GM12878 (cell line): ENCODE data around the gene TGM6. TPM values are rescaled to one million over a fixed set of nuclear protein-coding genes. Genes with fewer than 3 reads are reported as not detected.

Source experiments
- ATAC-seq: fragments of 200-7000 bp; cut with Tn5 transposase; 3 replicates; pipeline ENCODE4 v1.9.1; 2020; ENCODE audit warnings: mild to moderate bottlenecking, moderate library complexity
- BruUV-seq: library from RNA; stranded (reverse); fragments of 400-500 nt; replicated peaks from 2 replicates; lab custom pipeline; 2021; lab: Mats Ljungman, UMichigan
- CTCF ChIA-PET: fragments of 300-600 bp; sonication (Branson Sonifier 250); formaldehyde crosslinking; extraction: SDS; loops from one replicate; lab custom pipeline; 2021; ENCODE audit warnings: inconsistent platforms; lab: Yijun Ruan, JAX
- POLR2A ChIA-PET: fragments of 350-600 bp; formaldehyde crosslinking; extraction: SDS; loops from one replicate; lab custom pipeline; 2021; ENCODE audit warnings: inconsistent platforms; lab: Charles Lee
- RAD21 ChIA-PET: fragments of 300-600 bp; sonication (Branson Sonifier 250); formaldehyde crosslinking; loops from one replicate; lab custom pipeline; 2023; ENCODE audit warnings: antibody characterized with exemption; ENCODE audit not compliant: unreplicated experiment; lab: Charles Lee
- SMC1A ChIA-PET: fragments of 300-600 bp; sonication (Branson Sonifier 250); formaldehyde crosslinking; loops from one replicate; lab custom pipeline; 2023; ENCODE audit not compliant: unreplicated experiment, uncharacterized antibody; lab: Charles Lee
- DNase-seq: peaks from one replicate; pipeline ENCODE4 v3.0.0-alpha.2; 2011; ENCODE audit warnings: low read depth, low spot score
- FAIRE-seq: peaks from 3 replicates; lab custom pipeline; 2011; peaks lifted over from hg19 to GRCh38; lab: Jason Lieb, UNC
- H2AFZ ChIP-seq: 2 replicates; pipeline ENCODE4 v1.6.0; 2011; ENCODE audit warnings: low read depth, low read length, control low read depth; ENCODE audit not compliant: control insufficient read depth
- H3K27ac ChIP-seq: 2 replicates; pipeline ENCODE4 v1.5.1; 2011; ENCODE audit warnings: control low read depth; ENCODE audit not compliant: control insufficient read depth, insufficient read depth
- H3K27me3 ChIP-seq, 2 experiments: replicated peaks in 1 of 2; 2 replicates each; pipeline versions ENCODE4 v1.6.0 to v1.6.1; 2011; ENCODE audit warnings: low read length in 1 of 2; ENCODE audit not compliant: control insufficient read depth in 2 of 2, insufficient read depth in 2 of 2
- H3K36me3 ChIP-seq, 2 experiments: 2 replicates each; pipeline ENCODE4 v1.5.1; 2011; ENCODE audit warnings: low read length in 1 of 2; ENCODE audit not compliant: control insufficient read depth in 2 of 2, insufficient read depth in 2 of 2
- H3K4me1 ChIP-seq: 2 replicates; pipeline ENCODE4 v1.6.1; 2011; ENCODE audit warnings: mild to moderate bottlenecking, low read length, moderate library complexity, mixed read lengths; ENCODE audit not compliant: control insufficient read depth, insufficient read depth
- H3K4me2 ChIP-seq: 2 replicates; pipeline ENCODE4 v1.6.0; 2011; ENCODE audit warnings: control low read depth; ENCODE audit not compliant: control insufficient read depth, insufficient read depth
- H3K4me3 ChIP-seq: fragments of 200-600 bp; sonication (generic); 2 replicates; pipeline ENCODE4 v1.5.1; 2016
- H3K79me2 ChIP-seq: 2 replicates; pipeline ENCODE4 v1.6.0; 2011; ENCODE audit warnings: low read length; ENCODE audit not compliant: control insufficient read depth, insufficient read depth
- H3K9ac ChIP-seq: 2 replicates; pipeline ENCODE4 v1.8.0; 2011; ENCODE audit warnings: low read length, control low read depth, mixed read lengths; ENCODE audit not compliant: control insufficient read depth, insufficient read depth
- H3K9me3 ChIP-seq: replicated peaks from 3 replicates; pipeline ENCODE4 v1.5.1; 2011; ENCODE audit warnings: mild to moderate bottlenecking, low read length; ENCODE audit not compliant: control insufficient read depth, insufficient read depth
- H4K20me1 ChIP-seq: 2 replicates; pipeline ENCODE4 v1.6.0; 2011; ENCODE audit not compliant: control insufficient read depth, insufficient read depth
- ATF7 ChIP-seq: fragments of 450-650 bp; IDR thresholded peaks from 2 replicates; pipeline ENCODE4 v1.6.1; 2016; ENCODE audit warnings: low read depth, mild to moderate bottlenecking
- BMI1 ChIP-seq: fragments of 450-650 bp; IDR thresholded peaks from 2 replicates; pipeline ENCODE4 v1.6.1; 2016; ENCODE audit warnings: mild to moderate bottlenecking, moderate library complexity, borderline replicate concordance
- EGR1 ChIP-seq, 2 experiments: IDR thresholded peaks; 1 replicate in 1 of 2; 2 replicates in 1 of 2; pipeline ENCODE4 v1.6.1; 2011 to 2012; ENCODE audit warnings: low read depth in 2 of 2, low read length in 2 of 2, borderline replicate concordance in 1 of 2, mild to moderate bottlenecking in 1 of 2, moderate library complexity in 1 of 2
- ETV6 ChIP-seq, 2 experiments: fragments of 450-650 bp in 1 of 2; IDR thresholded peaks in 1 of 2; conservative IDR thresholded peaks in 1 of 2; 2 replicates each; pipeline ENCODE4 v1.6.1; 2014; ENCODE audit warnings: antibody characterized with exemption in 1 of 2, borderline replicate concordance in 1 of 2, low read depth in 1 of 2, mild to moderate bottlenecking in 1 of 2, moderate library complexity in 1 of 2
- IKZF1 ChIP-seq: fragments of 450-650 bp; conservative IDR thresholded peaks from 2 replicates; pipeline ENCODE4 v1.6.1; 2017; ENCODE audit warnings: antibody characterized with exemption, mild to moderate bottlenecking
- KDM1A ChIP-seq: fragments of 200-600 bp; sonication (generic); IDR thresholded peaks from 2 replicates; pipeline ENCODE4 v1.6.1; 2016; ENCODE audit warnings: borderline replicate concordance
- MEF2B ChIP-seq: fragments of 450-650 bp; IDR thresholded peaks from 2 replicates; pipeline ENCODE4 v1.6.1; 2018; ENCODE audit warnings: mild to moderate bottlenecking, moderate library complexity; ENCODE audit not compliant: partially characterized antibody, poor library complexity, severe bottlenecking
- NFYB ChIP-seq: IDR thresholded peaks from 2 replicates; pipeline ENCODE4 v1.6.1; 2011; ENCODE audit warnings: low read depth, mild to moderate bottlenecking, low read length, improper control_type of control experiment, moderate library complexity; ENCODE audit not compliant: insufficient read depth
- PML ChIP-seq: IDR thresholded peaks from 2 replicates; pipeline ENCODE4 v1.6.1; 2012; ENCODE audit warnings: low read length, inconsistent platforms
- SIX5 ChIP-seq: IDR thresholded peaks from 2 replicates; pipeline ENCODE4 v1.6.1; 2011; ENCODE audit warnings: mild to moderate bottlenecking, low read depth, low read length, moderate library complexity; ENCODE audit not compliant: severe bottlenecking
- ZNF622 ChIP-seq: fragments of 450-650 bp; IDR thresholded peaks from 2 replicates; pipeline ENCODE4 v1.6.1; 2017; ENCODE audit warnings: mild to moderate bottlenecking, inconsistent platforms
- WGBS: methylation state at CpG from one replicate; pipeline ENCODE4 v1.1.6; 2016; ENCODE audit warnings: low lambda C conversion rate; ENCODE audit not compliant: insufficient replicate concordance, insufficient coverage; ENCODE audit errors: missing lambda C conversion rate; 5-methylcytosine and 5-hydroxymethylcytosine counted together
- in situ Hi-C: fragments of 300-500 bp; cut with MboI; formaldehyde crosslinking; loops from 9 replicates; pipeline ENCODE4 v1.14.3; 2018; ENCODE audit warnings: mixed read lengths
- intact Hi-C: fragments of 100-400 bp; cut with micrococcal nuclease; formaldehyde crosslinking; loops from one replicate; pipeline ENCODE4 v1.14.2; 2022; ENCODE audit not compliant: unreplicated experiment
- polyA plus RNA-seq, 11 experiments: library from polyadenylated mRNA; depleted of rRNA in 4 of 11; unstranded in 6 of 11; stranded (reverse) in 5 of 11; fragments of >200 nt; fragmentation: Nextera tagmentation in 4 of 11; fragmentation: Illumina TruSeq in 1 of 11; extraction: Ambion mirVana in 4 of 11; extraction: Trizol in 1 of 11; gene quantifications; 1 replicate in 1 of 11; 2 replicates in 10 of 11; pipeline versions ENCODE4 v1.2.1 to v1.2.3, GENCODE V29; 2011 to 2016; ENCODE audit warnings: inconsistent platforms in 2 of 11, missing spikeins in 2 of 11, low read depth in 1 of 11
- total RNA-seq, 4 experiments: library from RNA; depleted of rRNA in 3 of 4; stranded (reverse); fragments of >200 nt in 3 of 4; fragmentation: Illumina TruSeq in 1 of 4; extraction: Trizol in 1 of 4; gene quantifications; 2 replicates each; pipeline versions ENCODE4 v1.2.1 to v1.2.3, GENCODE V29; 2013 to 2021
- TF ChIP-seq, protein P1 (sequence below): IDR thresholded peaks from 2 replicates; pipeline ENCODE4 v1.6.1; 2012; ENCODE audit warnings: low read length, inconsistent platforms
- TF ChIP-seq, protein P2 (sequence below): fragments of 450-650 bp; conservative IDR thresholded peaks from 2 replicates; pipeline ENCODE4 v1.6.1; 2017; ENCODE audit warnings: mild to moderate bottlenecking, moderate library complexity

TGM6 gene
- total and polyA plus RNA-seq, 10 of the 15 experiments (the other 5 are each of a cell fraction or from before 2014, with no cell fraction given) = not detected

DNA sequence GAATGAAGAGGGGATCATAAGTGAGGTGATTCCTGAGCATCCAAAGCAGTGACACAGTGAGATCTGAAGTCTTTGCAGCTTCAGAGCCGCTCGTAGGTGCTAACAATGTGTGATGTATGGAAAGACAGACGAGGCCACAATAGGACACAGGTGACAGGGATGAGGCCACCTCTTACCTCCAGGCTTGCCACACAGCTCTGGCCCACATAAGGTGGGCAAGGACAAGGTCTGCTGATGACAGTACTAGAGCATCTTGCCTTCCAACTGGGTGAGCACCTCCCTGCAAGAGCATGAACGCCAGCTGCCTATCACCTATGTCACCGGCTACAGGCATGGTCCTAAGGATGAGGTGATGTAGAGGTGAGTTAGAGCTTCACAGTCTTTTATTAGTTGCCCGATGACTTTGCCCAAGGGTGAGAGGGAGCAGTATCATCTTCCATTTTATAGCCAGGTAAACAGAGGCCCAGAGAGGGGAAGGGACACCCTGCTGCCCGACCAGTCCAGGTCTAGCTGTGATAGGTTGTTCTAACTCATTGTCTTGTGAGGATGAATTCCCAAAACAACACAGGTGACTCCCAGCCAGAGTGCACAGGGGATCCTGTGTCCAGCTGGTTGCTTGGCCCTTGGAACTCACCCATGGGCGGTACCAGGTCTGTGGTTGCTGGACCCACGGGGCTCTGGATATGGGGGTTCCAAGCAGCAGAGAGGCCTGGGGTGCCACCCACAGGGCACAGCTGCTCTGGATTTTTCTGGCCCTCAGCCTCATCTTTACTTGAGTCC lies 6.2 kb upstream of the TGM6 start (continued):
- TF ChIP-seq, protein P1, sequence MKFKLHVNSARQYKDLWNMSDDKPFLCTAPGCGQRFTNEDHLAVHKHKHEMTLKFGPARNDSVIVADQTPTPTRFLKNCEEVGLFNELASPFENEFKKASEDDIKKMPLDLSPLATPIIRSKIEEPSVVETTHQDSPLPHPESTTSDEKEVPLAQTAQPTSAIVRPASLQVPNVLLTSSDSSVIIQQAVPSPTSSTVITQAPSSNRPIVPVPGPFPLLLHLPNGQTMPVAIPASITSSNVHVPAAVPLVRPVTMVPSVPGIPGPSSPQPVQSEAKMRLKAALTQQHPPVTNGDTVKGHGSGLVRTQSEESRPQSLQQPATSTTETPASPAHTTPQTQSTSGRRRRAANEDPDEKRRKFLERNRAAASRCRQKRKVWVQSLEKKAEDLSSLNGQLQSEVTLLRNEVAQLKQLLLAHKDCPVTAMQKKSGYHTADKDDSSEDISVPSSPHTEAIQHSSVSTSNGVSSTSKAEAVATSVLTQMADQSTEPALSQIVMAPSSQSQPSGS = no peak
- no peak for TF ChIP-seq ETV6 (conservative IDR thresholded peaks at IDR 0.05 in 1 of 2, IDR thresholded peaks at IDR 0.05 in 1 of 2; ENCODE audit: borderline replicate concordance in 1 of 2, low read depth in 1 of 2)
- no peak for TF ChIP-seq PML
- no peak for TF ChIP-seq MEF2B
- no peak for TF ChIP-seq SIX5
- no peak for TF ChIP-seq EGR1 (IDR thresholded peaks at IDR 0.05; ENCODE audit: borderline replicate concordance in 1 of 2, low read depth in 2 of 2, low read length in 2 of 2)

DNA sequence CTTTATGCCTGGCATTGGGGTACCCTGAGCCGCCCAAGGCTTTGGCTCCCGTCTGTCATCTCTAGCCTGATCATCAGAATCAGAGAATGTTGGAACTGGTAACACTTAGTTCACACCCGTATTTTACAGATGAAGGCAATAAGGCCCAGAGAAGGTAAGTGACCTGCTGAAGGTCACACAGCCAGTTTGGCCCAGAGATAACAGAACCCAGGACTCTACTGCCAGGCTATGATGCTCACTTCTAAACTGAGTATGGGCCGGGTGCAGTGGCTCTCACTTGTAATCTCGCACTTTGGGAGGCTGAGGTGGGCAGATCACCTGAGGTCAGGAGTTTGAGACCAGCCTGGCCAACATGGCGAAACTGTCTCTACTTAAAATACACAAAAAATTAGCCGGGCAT lies 1.8 kb upstream of the TGM6 start:
- RAD21 ChIA-PET = interaction anchor here (0.9 kb wide), 1 partner anchor 171 kb away, joined by 3 read pairs; no protein-coding TSS in a partner anchor
- SMC1A ChIA-PET = interaction anchor here (0.9 kb wide), 1 partner anchor 67 kb away, joined by 3 read pairs; no protein-coding TSS in a partner anchor
- TF ChIP-seq NFYB (no peak), IKZF1 (no peak), KDM1A (no peak), ZNF622 (no peak), ATF7 (no peak), BMI1 (no peak)
- TF ChIP-seq, protein P2, sequence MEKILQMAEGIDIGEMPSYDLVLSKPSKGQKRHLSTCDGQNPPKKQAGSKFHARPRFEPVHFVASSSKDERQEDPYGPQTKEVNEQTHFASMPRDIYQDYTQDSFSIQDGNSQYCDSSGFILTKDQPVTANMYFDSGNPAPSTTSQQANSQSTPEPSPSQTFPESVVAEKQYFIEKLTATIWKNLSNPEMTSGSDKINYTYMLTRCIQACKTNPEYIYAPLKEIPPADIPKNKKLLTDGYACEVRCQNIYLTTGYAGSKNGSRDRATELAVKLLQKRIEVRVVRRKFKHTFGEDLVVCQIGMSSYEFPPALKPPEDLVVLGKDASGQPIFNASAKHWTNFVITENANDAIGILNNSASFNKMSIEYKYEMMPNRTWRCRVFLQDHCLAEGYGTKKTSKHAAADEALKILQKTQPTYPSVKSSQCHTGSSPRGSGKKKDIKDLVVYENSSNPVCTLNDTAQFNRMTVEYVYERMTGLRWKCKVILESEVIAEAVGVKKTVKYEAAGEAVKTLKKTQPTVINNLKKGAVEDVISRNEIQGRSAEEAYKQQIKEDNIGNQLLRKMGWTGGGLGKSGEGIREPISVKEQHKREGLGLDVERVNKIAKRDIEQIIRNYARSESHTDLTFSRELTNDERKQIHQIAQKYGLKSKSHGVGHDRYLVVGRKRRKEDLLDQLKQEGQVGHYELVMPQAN = no peak
- ATAC-seq (no peak), DNase-seq (no peak), FAIRE-seq (no peak)
- Histone ChIP-seq H3K4me3 (no peak overlapping the region), H3K4me2 (no peak overlapping the region), H3K9me3 (no peaks in the 10 kb centered on the region), H3K36me3 (no peaks in the 10 kb centered on the region), H4K20me1 (no peaks in the 10 kb centered on the region), H3K9ac (no peak overlapping the region), H2AFZ (no peak overlapping the region), H3K27me3 (no peaks in the 10 kb centered on the region; a peak in 1 of 4 replicates), H3K4me1 (no peaks in the 10 kb centered on the region; the same call in 1 of the 2 replicates), H3K27ac (no peak overlapping the region), H3K79me2 (no peaks in the 10 kb centered on the region)
- BruUV-seq = no TSS peak
- 37% methylated on average over 7 of the region's 7 CpGs for WGBS
- POLR2A ChIA-PET = no interaction called here
- CTCF ChIA-PET = interaction anchor here (1.5 kb wide), 1 partner anchor 8 kb away, joined by 4 read pairs; no protein-coding TSS in a partner anchor
- intact Hi-C loops (no loop called here), in situ Hi-C loops (no loop called here)
